Stomach smooth muscle (tissue), 2 donors: ENCODE measurements around the gene ZNF148.

Experiments
- H3K27ac ChIP-seq: one replicate; pipeline ENCODE4 v1.7.0; 2013; ENCODE audit warnings: mild to moderate bottlenecking, low read length, inconsistent platforms
- H3K27me3 ChIP-seq, 2 donors: one replicate each; pipeline ENCODE4 v1.7.0; 2013; ENCODE audit warnings: low read length in 2 of 2; ENCODE audit not compliant: insufficient read depth in 2 of 2, control insufficient read depth in 1 of 2
- H3K36me3 ChIP-seq, 2 donors: one replicate each; pipeline ENCODE4 v1.7.0; 2013; ENCODE audit warnings: low read length in 2 of 2; ENCODE audit not compliant: control insufficient read depth in 2 of 2, insufficient read depth in 2 of 2
- H3K4me1 ChIP-seq: one replicate; pipeline ENCODE4 v1.7.0; 2013; ENCODE audit warnings: low read length; ENCODE audit not compliant: control insufficient read depth, insufficient read depth
- H3K4me3 ChIP-seq, 2 donors: one replicate each; pipeline ENCODE4 v1.7.0; 2013; ENCODE audit warnings: low read length in 2 of 2
- H3K9ac ChIP-seq, 2 donors: one replicate each; pipeline ENCODE4 v1.7.0; 2013; ENCODE audit warnings: low read length in 2 of 2, mild to moderate bottlenecking in 1 of 2
- H3K9me3 ChIP-seq, 2 donors: one replicate each; pipeline ENCODE4 v1.7.0; 2013; ENCODE audit warnings: low read length in 2 of 2; ENCODE audit not compliant: control insufficient read depth in 2 of 2
- donor health status: healthy.
- donor health status: Pancreatic carcinoma.

The ZNF148 gene

DNA sequence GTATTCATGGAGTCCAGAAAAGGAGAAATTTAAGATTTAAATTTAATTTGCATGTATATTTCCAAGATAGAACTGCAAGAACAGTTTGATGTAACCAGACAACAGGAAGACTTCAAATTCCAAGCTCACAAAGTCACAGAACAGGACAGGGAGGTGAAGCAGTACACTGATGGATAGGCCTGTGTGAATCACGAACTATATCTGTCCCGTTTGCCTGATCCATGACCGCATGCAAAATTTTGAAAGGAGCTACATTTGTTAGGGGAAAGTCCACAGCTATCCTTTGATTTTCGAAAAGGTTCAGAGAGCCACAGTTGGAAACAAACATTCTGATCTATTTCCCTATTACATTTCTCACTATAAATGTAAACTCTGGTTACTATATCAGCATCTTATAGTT is 83.1 kb downstream of the ZNF148 start:
- Histone ChIP-seq H3K9ac (no peak overlapping the region), H3K27ac (no peak overlapping the region), H3K9me3 (no peaks in the 10 kb centered on the region), H3K27me3 (no peaks in the 10 kb centered on the region), H3K4me1 (no peaks in the 10 kb centered on the region), H3K4me3 (no peak overlapping the region), H3K36me3 (peaks cover 6 to 9% of the 10 kb centered on the region in 2 donors)

DNA sequence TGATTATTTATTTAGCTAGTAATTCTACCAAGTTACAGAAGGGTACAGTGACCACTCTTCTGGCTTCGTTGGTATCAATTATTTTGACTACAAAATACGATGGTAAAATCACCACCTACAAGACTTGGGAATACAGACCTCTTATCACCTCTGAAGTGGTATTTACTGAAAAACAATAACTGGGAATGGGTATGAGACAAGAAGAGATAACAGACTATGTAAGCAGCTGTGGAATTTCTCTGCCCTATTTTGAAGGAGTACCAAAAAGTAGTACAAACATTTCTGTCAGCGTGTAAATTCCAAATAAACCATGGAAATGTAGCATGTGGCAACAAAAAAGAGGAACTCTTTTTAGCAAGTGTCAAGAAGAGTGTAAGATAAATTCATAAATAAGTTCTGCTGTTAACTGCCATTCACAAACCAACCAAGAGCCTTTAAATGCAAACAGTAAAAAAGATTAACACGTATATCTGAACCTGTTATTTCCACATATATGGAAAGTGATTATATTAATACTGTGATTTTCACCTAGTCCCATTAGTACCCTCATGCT is 85.6 kb downstream of the ZNF148 start:
- no peaks in the 10 kb centered on the region for H3K27me3 ChIP-seq
- H3K36me3 ChIP-seq, result peaks cover 6 to 9% of the 10 kb centered on the region in 2 donors
- no peaks in the 10 kb centered on the region for H3K4me1 ChIP-seq

DNA sequence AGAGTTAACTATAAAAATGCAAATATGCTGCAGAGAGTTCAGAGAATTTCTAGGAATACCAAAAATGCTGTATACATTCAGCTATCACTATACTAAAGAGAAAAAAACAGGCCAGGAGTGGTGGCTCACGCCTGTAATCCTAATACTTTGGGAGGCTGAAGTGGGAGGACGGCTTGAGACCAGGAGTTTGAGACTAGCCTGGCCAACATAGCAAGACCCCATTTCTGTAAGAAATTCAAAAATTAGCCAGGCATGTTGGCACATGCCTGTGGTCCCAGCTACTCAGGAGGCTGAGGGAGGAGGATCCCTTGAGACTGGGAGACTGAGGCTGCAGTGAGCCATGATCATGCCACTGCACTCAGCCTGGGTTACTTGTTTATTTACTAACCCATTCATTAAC is 87.9 kb downstream of the ZNF148 start:
- no peak overlapping the region for H3K9ac ChIP-seq
- no peak overlapping the region for H3K27ac ChIP-seq
- H3K9me3 ChIP-seq, result no peaks in the 10 kb centered on the region
- peaks cover 6 to 9% of the 10 kb centered on the region in 2 donors for H3K36me3 ChIP-seq
- H3K4me3 ChIP-seq, result no peak overlapping the region
- H3K27me3 ChIP-seq, result no peaks in the 10 kb centered on the region
- H3K4me1 ChIP-seq, result no peaks in the 10 kb centered on the region

More for the DNA sequence above, 85.6 kb downstream of the ZNF148 start:
- Histone ChIP-seq H3K9me3 (no peaks in the 10 kb centered on the region), H3K9ac (no peak overlapping the region), H3K27ac (no peak overlapping the region), H3K4me3 (no peak overlapping the region)

DNA sequence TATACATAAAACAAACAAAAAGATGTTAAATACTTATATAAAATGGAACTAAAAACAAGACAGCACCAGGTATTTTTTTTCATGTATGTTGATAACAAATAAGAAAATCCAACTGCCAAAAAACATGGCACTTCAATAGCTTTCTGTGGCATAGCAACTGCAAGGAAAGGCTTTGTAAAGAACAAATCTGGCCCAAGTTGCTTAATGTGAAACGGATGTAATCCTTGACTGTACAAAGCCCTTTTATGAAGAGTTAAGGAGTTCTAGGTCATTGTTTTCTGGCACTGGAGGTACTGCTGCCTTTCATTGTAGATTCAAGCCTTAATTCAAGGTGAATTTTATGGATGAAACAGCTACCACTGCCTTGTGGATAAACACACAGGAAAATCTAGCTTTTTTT is 93.7 kb downstream of the ZNF148 start:
- no peaks in the 10 kb centered on the region for H3K27me3 ChIP-seq

DNA sequence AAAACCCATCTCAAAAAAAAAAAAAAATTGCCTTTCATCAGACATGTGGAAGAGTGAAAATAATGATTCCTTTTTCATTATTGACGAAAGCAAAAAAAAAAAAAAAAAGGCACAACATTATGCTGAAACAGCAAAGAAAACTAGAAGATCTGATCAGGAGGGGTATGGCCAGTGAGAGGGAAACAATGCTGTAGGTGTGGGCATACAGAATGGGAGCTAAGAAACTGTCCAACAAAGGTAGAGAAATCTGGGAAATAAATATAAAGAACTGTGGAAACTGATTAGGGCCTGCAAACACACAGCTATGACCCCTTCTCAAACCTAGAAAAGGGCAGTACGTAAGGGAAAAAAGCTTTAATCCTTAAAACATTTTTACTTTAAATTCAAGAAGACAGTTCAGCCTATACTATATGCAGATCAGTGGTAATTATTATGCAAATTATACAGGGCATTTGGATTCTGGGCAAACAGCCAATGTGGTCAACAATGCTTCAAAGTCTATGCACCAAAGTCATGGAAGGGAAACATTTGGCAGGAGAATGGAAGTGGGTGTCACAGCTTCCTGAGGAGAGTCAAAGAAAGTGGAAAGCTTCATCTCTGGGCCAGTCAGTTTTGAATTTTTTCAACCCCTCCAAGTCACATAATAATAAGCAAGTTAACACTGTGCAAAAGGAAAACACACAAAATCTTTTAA is 94.3 kb downstream of the ZNF148 start:
- Histone ChIP-seq H3K9ac (no peak overlapping the region), H3K4me1 (no peaks in the 10 kb centered on the region), H3K36me3 (no peaks in the 10 kb centered on the region), H3K27ac (no peak overlapping the region), H3K27me3 (no peaks in the 10 kb centered on the region), H3K9me3 (no peaks in the 10 kb centered on the region), H3K4me3 (no peak overlapping the region)

More for the DNA sequence above, 93.7 kb downstream of the ZNF148 start:
- Histone ChIP-seq H3K4me3 (no peak overlapping the region), H3K36me3 (no peaks in the 10 kb centered on the region), H3K4me1 (no peaks in the 10 kb centered on the region), H3K27ac (no peak overlapping the region), H3K9me3 (no peaks in the 10 kb centered on the region), H3K9ac (no peak overlapping the region)

DNA sequence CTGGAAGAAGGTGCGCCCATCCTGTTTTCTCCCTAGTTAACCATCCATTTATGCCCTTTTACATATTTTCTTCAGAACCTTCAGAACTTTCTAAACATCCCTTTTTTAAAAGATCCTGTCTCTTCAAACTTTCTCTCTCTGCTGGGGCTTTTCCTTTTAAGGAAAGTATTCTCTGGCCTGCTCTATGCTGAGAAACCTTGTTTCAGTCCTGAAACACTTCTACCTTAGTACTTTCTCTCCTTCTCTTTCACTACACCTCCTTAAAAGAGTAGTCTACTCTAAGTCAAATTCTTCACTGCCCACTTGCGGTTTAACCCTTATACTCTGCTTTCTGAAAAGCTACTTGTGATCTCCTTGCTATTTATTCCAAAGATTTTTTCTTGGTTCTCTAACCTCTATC is 97.0 kb downstream of the ZNF148 start:
- Histone ChIP-seq H3K4me1 (no peaks in the 10 kb centered on the region), H3K36me3 (peaks cover 0 to 3% of the 10 kb centered on the region in 2 donors), H3K4me3 (no peak overlapping the region), H3K9ac (no peak overlapping the region), H3K27ac (no peak overlapping the region), H3K27me3 (no peaks in the 10 kb centered on the region), H3K9me3 (no peaks in the 10 kb centered on the region)

DNA sequence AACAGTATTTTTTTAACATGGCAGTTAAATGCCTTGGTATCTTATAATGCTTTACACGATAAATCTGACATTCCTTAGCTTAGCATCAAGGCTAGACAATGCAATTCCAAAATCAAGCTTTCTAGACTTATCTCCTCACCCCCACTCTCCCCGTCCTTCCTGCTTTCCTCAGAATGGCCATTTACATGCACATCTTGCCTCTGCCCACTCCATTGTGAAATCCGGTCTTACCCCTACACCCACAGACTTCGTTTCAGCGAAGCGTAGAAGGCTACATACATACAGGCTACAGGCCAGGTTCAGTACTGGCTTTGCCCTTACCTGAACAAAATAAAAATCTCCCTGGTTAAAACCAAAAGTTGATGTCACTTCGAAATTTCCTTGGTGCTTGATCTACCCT is 104.0 kb downstream of the ZNF148 start:
- no peak overlapping the region for H3K9ac ChIP-seq

DNA sequence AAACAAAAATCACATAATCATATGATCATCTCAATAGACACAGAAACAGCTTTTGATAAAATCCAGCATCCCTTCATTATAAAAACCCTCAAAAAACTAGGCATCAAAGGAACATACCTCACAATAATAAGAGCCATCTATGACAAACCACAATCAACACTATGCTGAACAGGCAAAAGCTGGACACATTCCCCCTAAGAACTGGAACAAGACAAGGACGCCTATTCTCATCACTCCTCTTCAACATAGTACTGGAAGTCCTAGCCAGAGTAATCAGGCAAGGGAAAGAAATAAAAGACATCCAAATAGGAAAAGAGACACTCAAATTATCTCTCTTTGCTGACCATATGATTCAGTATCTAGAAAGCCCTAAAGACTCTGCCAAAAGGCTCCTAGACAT is 107.7 kb downstream of the ZNF148 start:
- H3K27ac ChIP-seq, result no peak overlapping the region
- H3K4me3 ChIP-seq, result no peak overlapping the region
- no peaks in the 10 kb centered on the region for H3K27me3 ChIP-seq
- H3K9ac ChIP-seq, result no peak overlapping the region
- H3K4me1 ChIP-seq, result no peaks in the 10 kb centered on the region
- H3K36me3 ChIP-seq, result peaks cover 0 to 2% of the 10 kb centered on the region in 2 donors
- H3K9me3 ChIP-seq, result no peaks in the 10 kb centered on the region

More for the DNA sequence above, 104.0 kb downstream of the ZNF148 start:
- Histone ChIP-seq H3K27me3 (no peaks in the 10 kb centered on the region), H3K4me1 (no peaks in the 10 kb centered on the region), H3K36me3 (peaks cover 2 to 3% of the 10 kb centered on the region in 2 donors), H3K27ac (no peak overlapping the region), H3K9me3 (no peaks in the 10 kb centered on the region), H3K4me3 (no peak overlapping the region)

DNA sequence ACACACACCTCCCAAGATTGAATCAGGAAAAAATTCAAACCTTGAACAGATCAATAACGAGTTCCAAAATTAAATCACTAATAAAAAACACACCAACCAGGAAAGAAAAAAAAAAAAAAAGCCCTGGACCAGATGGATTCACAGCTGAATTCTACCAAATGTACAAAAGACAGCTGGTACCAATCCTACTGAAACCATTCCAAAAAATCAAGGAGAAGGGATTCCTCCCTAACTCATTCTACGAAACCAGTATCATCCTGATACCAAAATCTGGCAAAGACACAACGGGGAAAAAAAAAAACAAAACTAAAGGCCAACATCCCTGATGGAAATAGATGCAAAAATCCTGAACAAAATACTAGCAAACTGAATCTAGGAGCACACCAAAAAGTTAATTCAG is 108.2 kb downstream of the ZNF148 start:
- no peak overlapping the region for H3K9ac ChIP-seq

DNA sequence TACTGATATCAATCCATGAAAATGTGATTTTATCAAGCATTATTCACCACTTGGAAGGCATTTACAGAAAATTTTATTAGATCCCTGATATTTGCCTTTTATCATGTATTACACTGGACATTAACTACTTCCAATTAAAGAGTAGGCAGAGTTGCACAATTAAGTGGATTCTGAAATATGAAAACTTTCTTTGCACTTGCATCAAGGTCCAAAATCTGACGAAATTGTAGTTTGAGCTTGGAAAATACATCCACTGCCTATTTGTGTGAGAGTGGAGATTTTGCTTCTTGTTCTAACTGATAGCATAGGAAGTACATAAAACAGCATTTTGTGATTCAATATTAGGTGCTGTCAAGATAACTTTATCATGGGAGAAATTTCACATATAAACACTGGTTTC is 113.0 kb downstream of the ZNF148 start:
- H3K36me3 ChIP-seq, result peaks cover 0 to 2% of the 10 kb centered on the region in 2 donors
- H3K27me3 ChIP-seq, result no peaks in the 10 kb centered on the region
- no peak overlapping the region for H3K9ac ChIP-seq
- no peak overlapping the region for H3K27ac ChIP-seq
- no peak overlapping the region for H3K4me3 ChIP-seq
- H3K4me1 ChIP-seq, result no peaks in the 10 kb centered on the region
- H3K9me3 ChIP-seq, result no peaks in the 10 kb centered on the region

More for the DNA sequence above, 108.2 kb downstream of the ZNF148 start:
- Histone ChIP-seq H3K36me3 (peaks cover 0 to 2% of the 10 kb centered on the region in 2 donors), H3K4me3 (no peak overlapping the region), H3K4me1 (no peaks in the 10 kb centered on the region), H3K9me3 (no peaks in the 10 kb centered on the region), H3K27me3 (no peaks in the 10 kb centered on the region), H3K27ac (no peak overlapping the region)

DNA sequence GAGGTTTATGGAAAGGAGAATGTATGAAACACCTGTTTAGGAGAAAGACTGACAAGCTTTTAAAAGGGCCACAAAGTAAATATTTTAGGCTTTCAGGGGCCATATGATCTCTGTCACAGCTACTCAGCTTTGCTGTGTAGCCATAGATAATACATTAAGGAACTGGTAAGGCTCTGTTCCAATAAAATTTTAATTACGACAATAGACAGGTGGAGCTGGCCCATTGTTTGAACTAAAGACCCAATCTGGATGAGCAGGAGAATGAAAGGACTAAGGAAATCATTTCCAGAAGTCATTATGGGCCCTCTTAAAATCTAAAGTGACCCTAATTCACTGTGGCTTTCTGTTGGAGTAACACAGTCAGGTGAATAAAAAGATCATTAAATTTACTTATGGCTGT is 114.1 kb downstream of the ZNF148 start:
- no peak overlapping the region for H3K9ac ChIP-seq
- no peaks in the 10 kb centered on the region for H3K9me3 ChIP-seq
- no peak overlapping the region for H3K27ac ChIP-seq
- H3K4me1 ChIP-seq, result no peaks in the 10 kb centered on the region
- no peaks in the 10 kb centered on the region for H3K27me3 ChIP-seq
- H3K36me3 ChIP-seq, result peaks cover 0 to 2% of the 10 kb centered on the region in 2 donors
- H3K4me3 ChIP-seq, result no peak overlapping the region
